Right lobe of liver (tissue), 4 donors: ENCODE results near the gene NEB.

Experiments
- POLR2A ChIP-seq: fragments of 450-650 bp; IDR thresholded peaks from one replicate; pipeline ENCODE4 v1.6.1; 2017; ENCODE audit warnings: antibody characterized with exemption, mild to moderate bottlenecking
- TF ChIP-seq, protein P1 (sequence below), 4 donors: fragments of 200-600 bp in 3 of 4; fragments of 450-650 bp in 1 of 4; IDR thresholded peaks; one replicate each; pipeline versions ENCODE4 v1.5.1 to v1.8.0; 2016 to 2022; ENCODE audit warnings: antibody characterized with exemption in 4 of 4, mild to moderate bottlenecking in 2 of 4
- donor health status: DM: no; HTN: no; CAD: no.
- donor health status: DM: no; HTN: no; CAD: no.
- donor health status: DM: no; HTN: yes; CAD: no.

DNA sequence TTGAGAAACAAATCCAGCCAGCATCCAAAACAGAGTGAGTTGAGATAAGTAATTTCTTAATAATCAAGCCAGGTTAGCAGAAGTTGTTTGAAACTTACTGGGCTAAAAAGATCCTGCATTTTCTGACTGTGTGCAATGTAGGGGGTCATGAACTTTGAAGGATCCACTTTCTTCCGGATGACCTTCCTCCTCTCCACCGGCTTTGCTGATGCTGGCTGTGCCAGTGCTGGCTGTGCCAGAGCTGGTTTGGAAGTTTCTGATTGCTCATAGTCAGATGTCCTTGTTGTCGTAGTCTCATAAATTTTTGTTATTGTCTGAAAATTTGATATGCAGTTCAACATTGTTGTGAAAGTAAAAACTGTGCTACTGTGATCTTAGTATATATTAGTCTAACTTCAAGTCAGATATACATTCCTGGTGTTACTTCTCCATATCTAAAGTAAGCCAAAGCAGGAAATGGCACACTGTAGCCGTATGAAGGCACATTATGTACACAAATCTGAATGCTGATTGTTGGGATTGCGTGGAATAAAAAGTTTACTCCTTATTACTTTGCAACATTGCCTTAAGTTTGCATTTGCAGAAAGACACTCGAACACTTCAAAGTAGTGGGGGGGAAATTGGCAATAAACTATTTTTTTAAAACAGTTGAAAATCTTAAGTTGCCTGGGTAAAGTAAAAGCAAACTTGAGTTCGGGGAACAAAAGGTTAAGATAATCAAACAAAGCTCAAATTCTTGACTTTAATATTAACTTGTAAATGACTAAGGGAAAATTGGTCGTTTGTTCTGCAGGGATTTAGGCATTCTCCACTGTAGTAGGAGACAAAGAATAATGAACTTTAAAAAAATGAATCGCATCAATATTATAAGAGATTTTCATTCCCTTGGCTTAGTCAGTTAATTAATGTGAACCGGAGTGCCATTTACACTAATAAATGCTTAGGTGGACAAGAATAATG is 6.4 kb downstream of the NEB start:
- TF ChIP-seq, protein P1, sequence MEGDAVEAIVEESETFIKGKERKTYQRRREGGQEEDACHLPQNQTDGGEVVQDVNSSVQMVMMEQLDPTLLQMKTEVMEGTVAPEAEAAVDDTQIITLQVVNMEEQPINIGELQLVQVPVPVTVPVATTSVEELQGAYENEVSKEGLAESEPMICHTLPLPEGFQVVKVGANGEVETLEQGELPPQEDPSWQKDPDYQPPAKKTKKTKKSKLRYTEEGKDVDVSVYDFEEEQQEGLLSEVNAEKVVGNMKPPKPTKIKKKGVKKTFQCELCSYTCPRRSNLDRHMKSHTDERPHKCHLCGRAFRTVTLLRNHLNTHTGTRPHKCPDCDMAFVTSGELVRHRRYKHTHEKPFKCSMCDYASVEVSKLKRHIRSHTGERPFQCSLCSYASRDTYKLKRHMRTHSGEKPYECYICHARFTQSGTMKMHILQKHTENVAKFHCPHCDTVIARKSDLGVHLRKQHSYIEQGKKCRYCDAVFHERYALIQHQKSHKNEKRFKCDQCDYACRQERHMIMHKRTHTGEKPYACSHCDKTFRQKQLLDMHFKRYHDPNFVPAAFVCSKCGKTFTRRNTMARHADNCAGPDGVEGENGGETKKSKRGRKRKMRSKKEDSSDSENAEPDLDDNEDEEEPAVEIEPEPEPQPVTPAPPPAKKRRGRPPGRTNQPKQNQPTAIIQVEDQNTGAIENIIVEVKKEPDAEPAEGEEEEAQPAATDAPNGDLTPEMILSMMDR (IDR thresholded peaks at IDR 0.05) = no peak
- no peak for TF ChIP-seq POLR2A
